ENCODE data around the gene CUTC.

Gene CUTC

DNA sequence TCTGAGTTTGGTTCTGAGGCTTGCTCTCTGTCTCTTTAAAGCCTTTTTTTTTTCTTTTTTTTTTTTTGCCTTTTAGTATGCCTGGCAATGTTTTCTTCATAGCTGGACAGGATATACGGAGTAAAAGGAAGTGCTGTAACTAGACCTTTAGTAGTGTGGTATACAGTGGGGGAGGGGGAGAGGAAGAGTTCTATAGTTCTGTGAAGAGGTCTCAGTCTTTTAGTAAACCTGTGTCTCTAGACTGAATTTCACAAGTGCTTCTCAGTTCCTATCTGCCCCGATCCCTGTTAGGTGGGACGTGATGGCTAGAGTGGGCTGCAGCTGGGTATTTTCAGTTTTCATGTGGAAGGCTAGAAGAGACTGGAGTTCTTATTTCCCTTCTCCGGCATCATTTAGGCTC, 47.3 kb downstream of the CUTC start:
- Histone ChIP-seq H3K27me3 (ENCODE audit: control insufficient read depth in 1 of 2, insufficient read depth in 2 of 2, low read length in 2 of 2) (no peaks in the 10 kb centered on the region), H3K27ac (ENCODE audit: low read depth, low read length) (no peak overlapping the region), H3K4me3 (ENCODE audit: low read depth in 1 of 2, low read length in 2 of 2) (no peak overlapping the region), H3K9me3 (ENCODE audit: control insufficient read depth in 1 of 2, low read length in 2 of 2) (no peaks in the 10 kb centered on the region), H3K36me3 (ENCODE audit: control insufficient read depth in 1 of 2, insufficient read depth in 2 of 2, low read length in 2 of 2) (no peaks in the 10 kb centered on the region), H3K4me1 (ENCODE audit: control insufficient read depth in 1 of 2, insufficient read depth in 2 of 2, low read length in 2 of 2) (peaks cover 19 to 28% of the 10 kb centered on the region in 2 donors), H3K9ac (ENCODE audit: low read depth in 1 of 2, low read length in 2 of 2) (no peak overlapping the region)

DNA sequence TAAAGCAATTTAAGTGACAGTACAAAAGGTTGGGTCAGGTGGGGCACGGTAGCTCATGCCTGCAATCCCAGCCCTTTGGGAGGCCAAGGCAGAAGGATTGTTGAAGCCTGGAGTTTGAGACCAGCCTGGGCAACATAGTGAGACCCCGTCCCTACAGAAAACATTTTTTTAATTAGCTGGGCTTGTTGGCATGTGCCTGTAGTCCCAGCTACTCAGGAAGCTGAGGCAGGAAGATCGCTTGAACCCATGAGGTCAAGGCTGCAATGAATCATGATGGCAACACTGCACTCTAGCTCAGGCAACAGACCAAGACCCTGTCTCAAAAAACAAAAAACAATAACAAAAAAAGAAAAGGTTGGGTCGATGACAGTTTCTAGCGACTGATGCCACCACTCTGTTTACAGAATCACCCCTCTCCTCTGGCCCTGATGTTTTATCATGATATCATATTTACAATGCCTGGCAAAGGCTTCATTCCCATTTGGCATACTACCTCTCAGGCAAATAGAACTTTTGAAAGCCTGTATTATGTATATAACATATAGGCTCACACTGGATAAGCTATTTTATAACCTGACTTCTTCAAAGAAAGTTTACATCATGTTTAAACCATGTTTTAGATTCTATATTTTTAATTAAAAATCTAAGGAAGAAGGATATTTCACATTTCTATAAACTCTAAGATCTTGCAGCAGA, 49.8 kb downstream of the CUTC start:
- Histone ChIP-seq H3K4me3 (ENCODE audit: low read depth in 1 of 2, low read length in 2 of 2) (no peak overlapping the region), H3K27me3 (ENCODE audit: control insufficient read depth in 1 of 2, insufficient read depth in 2 of 2, low read length in 2 of 2) (no peaks in the 10 kb centered on the region), H3K27ac (ENCODE audit: low read depth, low read length) (no peak overlapping the region), H3K4me1 (ENCODE audit: control insufficient read depth in 1 of 2, insufficient read depth in 2 of 2, low read length in 2 of 2) (peaks cover 18 to 22% of the 10 kb centered on the region in 2 donors), H3K36me3 (ENCODE audit: control insufficient read depth in 1 of 2, insufficient read depth in 2 of 2, low read length in 2 of 2) (no peaks in the 10 kb centered on the region), H3K9ac (ENCODE audit: low read depth in 1 of 2, low read length in 2 of 2) (no peak overlapping the region), H3K9me3 (ENCODE audit: control insufficient read depth in 1 of 2, low read length in 2 of 2) (no peaks in the 10 kb centered on the region)

DNA sequence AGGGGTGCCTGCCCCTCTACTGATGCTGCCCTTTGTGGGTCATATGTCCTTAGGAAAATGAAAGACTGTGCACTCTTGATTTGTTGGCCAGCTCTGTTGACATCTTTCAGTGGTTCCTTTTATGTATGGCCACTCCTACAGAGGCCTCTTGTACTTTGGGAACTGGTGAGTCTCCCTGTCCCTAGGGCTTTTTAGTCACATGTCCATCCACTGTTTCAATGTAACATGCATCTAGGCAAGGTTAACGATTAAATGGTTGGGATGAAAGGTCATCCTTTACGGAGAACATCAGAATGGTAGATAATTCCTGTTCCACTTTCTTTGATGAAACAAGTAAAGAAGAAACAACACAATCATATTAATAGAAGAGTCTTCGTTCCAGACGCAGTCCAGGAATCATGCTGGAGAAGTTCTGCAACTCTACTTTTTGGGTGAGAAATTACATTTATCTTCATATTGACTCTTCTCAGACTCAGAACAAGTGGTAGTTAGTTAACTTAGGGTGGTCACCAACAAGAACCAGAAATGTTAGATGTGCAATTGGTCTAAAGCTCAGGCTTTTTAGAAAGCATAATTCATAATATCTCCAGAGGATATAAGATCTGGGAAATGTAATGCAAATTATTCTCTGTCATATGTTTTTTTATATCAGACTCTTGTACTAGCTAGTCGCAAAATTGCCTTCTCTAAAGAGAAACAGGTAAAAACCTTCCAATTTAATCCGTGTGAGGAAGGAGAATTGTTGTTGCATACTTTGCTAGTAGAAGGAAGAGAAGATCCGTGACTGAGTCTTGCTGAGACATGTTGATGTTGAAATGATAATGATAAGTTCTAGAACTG, 50.6 kb downstream of the CUTC start, which contains the start of gene ABCC2:
Gene ABCC2 (plus strand): TSS at position 194 of the 840 bp plus-strand sequence. CDS start 205 bp downstream, at position 399.
- peak within 1 kb of the TSS; percentile 43 to 44 for H3K4me3 ChIP-seq (ENCODE audit: low read depth in 1 of 2, low read length in 2 of 2)
- H3K27ac ChIP-seq (ENCODE audit: low read depth, low read length) = no peak within 1 kb of the TSS
- H3K9ac ChIP-seq (ENCODE audit: low read depth in 1 of 2, low read length in 2 of 2) = no peak within 1 kb of the TSS
- no peaks in the 10 kb centered on the region for H3K27me3 ChIP-seq (ENCODE audit: control insufficient read depth in 1 of 2, insufficient read depth in 2 of 2, low read length in 2 of 2)
- no peaks in the 10 kb centered on the region for H3K9me3 ChIP-seq (ENCODE audit: control insufficient read depth in 1 of 2, low read length in 2 of 2)
- H3K4me1 ChIP-seq (ENCODE audit: control insufficient read depth in 1 of 2, insufficient read depth in 2 of 2, low read length in 2 of 2) = peaks cover 17 to 18% of the 10 kb centered on the region in 2 donors
- H3K36me3 ChIP-seq (ENCODE audit: control insufficient read depth in 1 of 2, insufficient read depth in 2 of 2, low read length in 2 of 2) = no peaks in the 10 kb centered on the region

DNA sequence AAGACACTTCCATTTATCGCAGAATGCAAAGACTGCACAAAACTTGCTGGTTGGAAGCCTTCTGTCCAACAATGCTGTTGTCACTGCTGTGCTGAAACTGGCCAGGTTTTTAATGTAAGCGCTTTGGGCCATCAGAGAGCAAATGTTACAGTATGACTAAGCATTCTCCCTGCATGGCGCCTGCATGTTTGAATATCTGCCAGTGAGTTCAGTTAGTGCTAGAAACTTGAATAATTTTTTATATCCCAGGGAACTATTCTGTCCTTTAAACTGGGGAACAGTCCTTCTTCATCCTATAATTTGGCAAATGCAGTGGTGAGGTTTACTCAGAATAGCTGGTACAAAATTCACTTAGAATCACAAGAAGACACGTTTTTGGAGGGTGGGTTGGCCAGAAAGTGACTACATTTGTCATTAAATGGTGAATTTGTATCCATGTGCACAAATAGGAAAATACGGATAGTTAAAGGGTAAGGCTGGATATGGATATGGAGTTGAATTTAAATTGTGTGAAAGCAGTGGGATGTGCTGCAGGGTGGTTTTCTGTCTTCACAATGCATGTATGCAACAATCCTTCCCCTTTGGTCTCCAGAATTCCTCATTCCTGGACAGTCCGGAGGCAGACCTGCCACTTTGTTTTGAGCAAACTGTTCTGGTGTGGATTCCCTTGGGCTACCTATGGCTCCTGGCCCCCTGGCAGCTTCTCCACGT, 52.1 kb downstream of the CUTC start:
- H3K4me3 ChIP-seq (ENCODE audit: low read depth in 1 of 2, low read length in 2 of 2) = peak overlapping the region in 1 of 2 donors; percentile 43
- no peaks in the 10 kb centered on the region for H3K27me3 ChIP-seq (ENCODE audit: control insufficient read depth in 1 of 2, insufficient read depth in 2 of 2, low read length in 2 of 2)
- no peaks in the 10 kb centered on the region for H3K36me3 ChIP-seq (ENCODE audit: control insufficient read depth in 1 of 2, insufficient read depth in 2 of 2, low read length in 2 of 2)
- H3K9me3 ChIP-seq (ENCODE audit: control insufficient read depth in 1 of 2, low read length in 2 of 2) = no peaks in the 10 kb centered on the region
- H3K9ac ChIP-seq (ENCODE audit: low read depth in 1 of 2, low read length in 2 of 2) = no peak overlapping the region
- H3K27ac ChIP-seq (ENCODE audit: low read depth, low read length) = no peak overlapping the region
- peaks cover 16 to 21% of the 10 kb centered on the region in 2 donors for H3K4me1 ChIP-seq (ENCODE audit: control insufficient read depth in 1 of 2, insufficient read depth in 2 of 2, low read length in 2 of 2)

DNA sequence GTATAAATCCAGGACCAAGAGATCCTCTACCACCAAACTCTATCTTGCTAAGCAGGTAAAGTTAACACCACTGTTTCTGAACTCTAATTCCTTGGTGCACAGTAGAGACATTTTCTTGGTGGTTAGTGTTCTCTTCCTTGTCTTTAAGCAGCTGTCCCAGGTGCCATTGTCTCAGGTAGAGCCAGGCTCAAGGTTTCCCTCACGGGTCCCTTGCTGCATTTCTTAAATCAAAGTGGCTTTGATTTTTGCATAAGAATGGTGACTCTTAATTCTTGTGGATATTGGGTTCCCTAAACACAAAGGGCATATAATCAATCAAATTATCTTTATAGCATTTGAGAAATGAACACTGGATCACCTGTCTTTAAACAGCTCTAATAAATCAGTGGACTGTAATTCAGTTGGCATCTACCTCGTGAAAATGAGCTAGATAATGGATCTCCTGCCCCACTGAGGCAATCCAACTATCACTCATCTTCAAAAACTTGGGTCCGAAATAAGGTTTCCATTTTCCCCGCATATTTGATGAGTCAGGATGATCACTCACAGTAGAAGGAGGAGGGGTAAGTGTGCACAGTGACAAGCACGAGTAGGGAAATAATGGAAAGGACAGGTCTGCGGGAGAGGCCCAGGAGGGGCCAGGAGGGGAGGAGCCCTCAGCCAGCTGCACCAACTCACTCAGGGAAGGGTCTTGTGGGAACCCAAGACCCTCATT, 52.9 kb downstream of the CUTC start:
- Histone ChIP-seq H3K27ac (ENCODE audit: low read depth, low read length) (no peak overlapping the region), H3K4me1 (ENCODE audit: control insufficient read depth in 1 of 2, insufficient read depth in 2 of 2, low read length in 2 of 2) (peaks cover 14 to 16% of the 10 kb centered on the region in 2 donors), H3K36me3 (ENCODE audit: control insufficient read depth in 1 of 2, insufficient read depth in 2 of 2, low read length in 2 of 2) (no peaks in the 10 kb centered on the region), H3K9ac (ENCODE audit: low read depth in 1 of 2, low read length in 2 of 2) (no peak overlapping the region), H3K27me3 (ENCODE audit: control insufficient read depth in 1 of 2, insufficient read depth in 2 of 2, low read length in 2 of 2) (no peaks in the 10 kb centered on the region), H3K9me3 (ENCODE audit: control insufficient read depth in 1 of 2, low read length in 2 of 2) (no peaks in the 10 kb centered on the region), H3K4me3 (ENCODE audit: low read depth in 1 of 2, low read length in 2 of 2) (peak overlapping the region; percentile 9 to 43)

GRCh38 chr10:99785646-99786045, 53.6 kb downstream of the CUTC start:
- peaks cover 14 to 16% of the 10 kb centered on the region in 2 donors for H3K4me1 ChIP-seq (ENCODE audit: control insufficient read depth in 1 of 2, insufficient read depth in 2 of 2, low read length in 2 of 2)
- no peak overlapping the region for H3K4me3 ChIP-seq (ENCODE audit: low read depth in 1 of 2, low read length in 2 of 2)
- no peaks in the 10 kb centered on the region for H3K27me3 ChIP-seq (ENCODE audit: control insufficient read depth in 1 of 2, insufficient read depth in 2 of 2, low read length in 2 of 2)
- no peak overlapping the region for H3K9ac ChIP-seq (ENCODE audit: low read depth in 1 of 2, low read length in 2 of 2)
- no peaks in the 10 kb centered on the region for H3K36me3 ChIP-seq (ENCODE audit: control insufficient read depth in 1 of 2, insufficient read depth in 2 of 2, low read length in 2 of 2)
- H3K27ac ChIP-seq (ENCODE audit: low read depth, low read length) = no peak overlapping the region
- H3K9me3 ChIP-seq (ENCODE audit: control insufficient read depth in 1 of 2, low read length in 2 of 2) = no peaks in the 10 kb centered on the region

GRCh38 chr10:99787311-99787710, 55.3 kb downstream of the CUTC start:
- H3K27me3 ChIP-seq (ENCODE audit: control insufficient read depth in 1 of 2, insufficient read depth in 2 of 2, low read length in 2 of 2) = no peaks in the 10 kb centered on the region
- no peak overlapping the region for H3K27ac ChIP-seq (ENCODE audit: low read depth, low read length)
- peaks cover 4 to 11% of the 10 kb centered on the region in 2 donors for H3K4me1 ChIP-seq (ENCODE audit: control insufficient read depth in 1 of 2, insufficient read depth in 2 of 2, low read length in 2 of 2)
- no peak overlapping the region for H3K4me3 ChIP-seq (ENCODE audit: low read depth in 1 of 2, low read length in 2 of 2)
- H3K36me3 ChIP-seq (ENCODE audit: control insufficient read depth in 1 of 2, insufficient read depth in 2 of 2, low read length in 2 of 2) = no peaks in the 10 kb centered on the region
- H3K9ac ChIP-seq (ENCODE audit: low read depth in 1 of 2, low read length in 2 of 2) = no peak overlapping the region
- H3K9me3 ChIP-seq (ENCODE audit: control insufficient read depth in 1 of 2, low read length in 2 of 2) = no peaks in the 10 kb centered on the region

GRCh38 chr10:99787782-99788445, 55.9 kb downstream of the CUTC start:
- Histone ChIP-seq H3K27ac (ENCODE audit: low read depth, low read length) (no peak overlapping the region), H3K36me3 (ENCODE audit: control insufficient read depth in 1 of 2, insufficient read depth in 2 of 2, low read length in 2 of 2) (no peaks in the 10 kb centered on the region), H3K9ac (ENCODE audit: low read depth in 1 of 2, low read length in 2 of 2) (no peak overlapping the region)

GRCh38 chr10:99788598-99789256, 56.7 kb downstream of the CUTC start:
- no peak overlapping the region for H3K4me3 ChIP-seq (ENCODE audit: low read depth in 1 of 2, low read length in 2 of 2)
- H3K36me3 ChIP-seq (ENCODE audit: control insufficient read depth in 1 of 2, insufficient read depth in 2 of 2, low read length in 2 of 2) = no peaks in the 10 kb centered on the region
- H3K27ac ChIP-seq (ENCODE audit: low read depth, low read length) = no peak overlapping the region
- no peaks in the 10 kb centered on the region for H3K9me3 ChIP-seq (ENCODE audit: control insufficient read depth in 1 of 2, low read length in 2 of 2)
- H3K4me1 ChIP-seq (ENCODE audit: control insufficient read depth in 1 of 2, insufficient read depth in 2 of 2, low read length in 2 of 2) = peaks cover 3 to 11% of the 10 kb centered on the region in 2 donors
- H3K27me3 ChIP-seq (ENCODE audit: control insufficient read depth in 1 of 2, insufficient read depth in 2 of 2, low read length in 2 of 2) = no peaks in the 10 kb centered on the region
- H3K9ac ChIP-seq (ENCODE audit: low read depth in 1 of 2, low read length in 2 of 2) = no peak overlapping the region

More at GRCh38 chr10:99787782-99788445, 55.9 kb downstream of the CUTC start:
- no peaks in the 10 kb centered on the region for H3K9me3 ChIP-seq (ENCODE audit: control insufficient read depth in 1 of 2, low read length in 2 of 2)
- no peaks in the 10 kb centered on the region for H3K27me3 ChIP-seq (ENCODE audit: control insufficient read depth in 1 of 2, insufficient read depth in 2 of 2, low read length in 2 of 2)
- peaks cover 3 to 11% of the 10 kb centered on the region in 2 donors for H3K4me1 ChIP-seq (ENCODE audit: control insufficient read depth in 1 of 2, insufficient read depth in 2 of 2, low read length in 2 of 2)
- H3K4me3 ChIP-seq (ENCODE audit: low read depth in 1 of 2, low read length in 2 of 2) = no peak overlapping the region
